ENCODE results near the gene VSIG10L.
A peak's percentile ranks its signal among the peaks of the same experiment; 100 is the strongest.

The VSIG10L gene

DNA sequence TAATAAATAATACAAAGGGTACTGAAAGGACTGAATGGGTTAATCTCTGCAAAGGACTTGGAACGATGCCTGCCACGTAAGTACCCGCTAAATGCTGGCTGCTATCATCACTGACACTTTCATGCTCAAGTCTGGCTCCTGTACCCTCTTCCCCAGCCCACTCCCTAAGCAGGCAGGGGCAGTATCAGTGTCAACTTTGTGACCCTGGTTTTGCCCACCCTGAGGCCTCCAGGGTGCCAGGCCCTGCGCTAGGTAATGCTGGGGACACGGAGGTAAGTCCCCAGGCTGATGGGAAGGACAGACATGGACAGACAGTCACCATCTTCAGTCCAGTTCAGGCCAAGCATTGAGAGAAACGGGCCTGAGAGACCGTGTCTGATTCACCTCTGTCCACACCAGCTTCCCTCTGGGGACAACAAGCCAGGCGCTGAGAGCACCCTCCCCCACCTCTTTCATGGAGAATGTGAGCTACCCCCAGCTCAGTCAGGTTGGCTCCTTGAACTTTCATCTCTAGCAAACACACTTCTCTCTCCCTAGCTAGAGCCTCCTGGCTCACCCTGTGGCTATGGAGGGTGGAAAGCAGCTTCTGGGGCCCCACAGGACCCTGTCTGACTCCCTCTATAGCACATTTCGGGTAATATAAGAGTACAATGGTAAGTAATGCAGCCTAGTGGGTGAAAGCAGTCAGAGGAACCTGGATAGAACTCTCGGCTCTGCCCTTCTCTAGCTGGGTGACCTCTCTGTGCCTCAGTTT lies 23.4 kb upstream of the VSIG10L start:
- DNase-seq: no peak

DNA sequence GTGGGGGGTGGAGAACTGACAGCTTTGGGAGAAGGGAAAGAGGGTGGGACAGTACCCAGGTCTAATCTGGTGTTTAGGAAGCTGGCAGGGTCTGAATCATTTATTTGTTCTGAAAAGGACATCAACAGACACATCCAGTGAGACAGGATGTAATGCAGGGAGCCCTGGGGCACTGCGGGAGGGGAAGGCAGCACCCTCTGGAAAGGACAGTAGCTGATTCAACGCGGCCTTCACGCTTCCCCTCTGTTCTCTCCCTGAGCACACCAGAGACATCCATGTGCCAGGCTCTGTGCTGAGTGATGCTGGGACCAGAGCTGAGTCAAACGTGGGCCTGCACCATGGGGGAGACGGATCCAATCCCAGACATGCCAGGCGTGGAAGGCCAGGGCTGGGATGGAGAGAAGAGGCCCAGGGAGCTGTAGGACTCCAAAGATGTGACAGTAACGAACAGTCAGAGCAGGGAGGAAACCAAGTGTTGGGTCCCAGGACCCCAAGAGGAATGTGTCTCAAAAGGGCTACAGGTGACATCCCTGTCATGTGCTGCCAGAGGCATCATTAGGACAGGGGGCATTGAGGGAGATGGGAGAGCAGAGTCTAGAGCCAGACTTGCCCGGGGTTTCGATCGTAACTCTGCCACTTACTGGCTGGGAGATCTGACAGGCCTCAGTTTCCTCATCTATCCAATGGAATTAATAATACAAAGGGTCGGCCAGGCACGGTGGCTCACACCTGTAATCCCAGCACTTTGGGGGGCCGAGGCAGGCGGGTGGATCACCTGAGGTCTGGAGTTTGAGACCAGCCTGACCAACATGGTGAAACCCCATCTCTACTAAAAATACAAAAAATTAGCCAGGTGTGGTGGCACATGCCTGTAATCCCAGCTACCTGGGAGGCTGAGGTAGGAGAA lies 22.5 kb upstream of the VSIG10L start:
- DNase-seq: no peak

DNA sequence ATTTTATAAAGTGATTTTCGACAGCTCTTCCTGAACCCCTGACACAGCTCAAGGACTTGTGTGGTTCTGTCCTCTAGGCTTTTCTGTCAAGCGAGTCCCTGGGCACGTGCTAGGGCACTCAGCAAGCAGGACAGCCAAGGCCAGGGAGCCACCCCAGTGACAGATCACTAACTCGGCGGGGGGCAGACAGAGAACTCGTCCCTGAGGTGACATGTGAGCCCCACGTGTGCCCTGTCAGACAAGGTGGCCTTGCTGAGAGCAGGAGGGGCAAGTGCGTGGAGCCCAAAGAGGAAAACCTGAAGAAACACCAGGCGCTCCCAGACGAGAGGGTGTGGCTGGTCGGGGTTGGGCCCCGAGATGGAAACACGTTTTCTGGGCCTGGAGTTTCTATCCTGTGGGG lies 19.3 kb upstream of the VSIG10L start:
- DNase-seq: no peak

DNA sequence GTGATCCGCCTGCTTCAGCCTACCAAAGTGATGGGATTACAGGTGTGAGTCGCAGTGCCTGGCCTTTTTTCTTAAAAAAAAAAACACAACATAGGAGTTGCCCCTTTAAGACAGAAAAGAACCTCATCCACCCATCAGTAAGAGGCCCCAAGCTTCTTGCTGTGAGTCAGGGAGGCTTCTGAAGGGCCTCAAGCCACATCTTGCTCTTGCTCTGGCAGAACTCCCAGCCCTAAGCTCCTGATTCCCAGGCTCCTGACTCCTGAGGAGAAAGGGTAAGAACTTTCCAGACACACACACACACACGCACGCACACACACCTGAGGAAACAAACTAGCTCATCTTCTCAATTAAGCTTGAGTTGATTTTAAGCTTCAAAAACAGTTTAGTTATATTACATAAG lies 17.4 kb upstream of the VSIG10L start:
- no peak for DNase-seq

GRCh38 chr19:51357952-51358351 lies 16.0 kb upstream of the VSIG10L start:
- no peak for DNase-seq

GRCh38 chr19:51356159-51356801 lies 14.3 kb upstream of the VSIG10L start:
- no peak for DNase-seq

- DNase-seq: no peak
Measured at GRCh38 chr19:51354742-51355148, 12.8 kb upstream of the VSIG10L start.

DNA sequence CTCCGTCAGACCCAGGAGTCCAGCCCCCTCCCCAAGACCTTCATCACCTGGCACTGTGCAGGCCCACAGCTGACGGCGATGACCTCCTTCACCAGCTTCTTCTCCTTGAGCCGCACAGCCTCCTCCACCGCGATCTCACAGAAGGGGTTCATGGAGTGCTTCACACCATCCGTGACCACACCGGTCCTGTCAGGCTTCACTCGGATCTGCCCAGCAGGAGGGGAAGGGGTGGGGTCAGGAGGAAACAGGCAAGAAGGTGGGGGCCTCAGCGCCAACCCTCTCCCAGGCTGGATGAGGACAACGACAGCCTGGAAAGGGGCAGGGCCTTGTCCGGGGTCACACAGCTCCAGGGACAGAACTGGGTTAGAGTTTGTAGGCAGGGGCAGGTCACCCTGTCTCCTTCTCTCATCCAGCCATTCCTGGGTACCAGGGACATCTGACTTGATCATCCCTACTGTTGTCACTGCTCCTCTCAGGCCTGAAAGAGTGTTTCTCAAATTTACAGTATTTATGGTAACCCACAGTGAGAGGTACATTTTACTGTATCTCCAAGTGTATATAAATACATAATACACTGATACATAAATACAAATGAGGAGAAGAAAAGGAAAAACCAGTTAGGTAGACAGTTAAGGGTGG lies 12.3 kb upstream of the VSIG10L start:
- DNase-seq: no peak

DNA sequence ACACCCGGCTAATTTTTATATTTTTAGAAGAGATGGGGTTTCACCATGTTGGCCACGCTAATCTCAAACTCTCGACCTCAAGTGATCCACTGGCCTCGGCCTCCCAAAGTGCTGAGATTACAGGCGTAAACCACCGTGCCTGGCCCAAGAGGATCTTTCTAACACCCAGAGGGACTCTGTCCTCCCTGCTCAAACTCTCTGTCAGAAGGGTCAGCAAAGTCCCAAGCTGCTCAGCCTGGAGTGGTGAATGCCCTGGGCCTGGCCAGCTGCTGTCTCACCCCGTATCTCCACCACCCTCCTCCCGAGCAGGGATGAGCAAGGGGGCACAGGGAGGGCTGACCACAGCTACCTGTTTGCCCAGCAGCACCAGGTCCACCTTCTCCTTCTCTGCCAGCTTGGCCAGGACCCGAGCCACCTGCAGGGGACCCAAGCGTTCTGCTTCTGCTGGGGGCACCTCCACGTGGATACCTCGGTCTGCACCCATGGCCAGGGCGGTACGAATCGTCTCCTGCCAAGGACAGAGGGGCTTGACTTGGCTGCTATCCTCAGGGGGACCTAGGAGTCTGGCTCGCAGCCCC lies 10.9 kb upstream of the VSIG10L start:
- no peak for DNase-seq

DNA sequence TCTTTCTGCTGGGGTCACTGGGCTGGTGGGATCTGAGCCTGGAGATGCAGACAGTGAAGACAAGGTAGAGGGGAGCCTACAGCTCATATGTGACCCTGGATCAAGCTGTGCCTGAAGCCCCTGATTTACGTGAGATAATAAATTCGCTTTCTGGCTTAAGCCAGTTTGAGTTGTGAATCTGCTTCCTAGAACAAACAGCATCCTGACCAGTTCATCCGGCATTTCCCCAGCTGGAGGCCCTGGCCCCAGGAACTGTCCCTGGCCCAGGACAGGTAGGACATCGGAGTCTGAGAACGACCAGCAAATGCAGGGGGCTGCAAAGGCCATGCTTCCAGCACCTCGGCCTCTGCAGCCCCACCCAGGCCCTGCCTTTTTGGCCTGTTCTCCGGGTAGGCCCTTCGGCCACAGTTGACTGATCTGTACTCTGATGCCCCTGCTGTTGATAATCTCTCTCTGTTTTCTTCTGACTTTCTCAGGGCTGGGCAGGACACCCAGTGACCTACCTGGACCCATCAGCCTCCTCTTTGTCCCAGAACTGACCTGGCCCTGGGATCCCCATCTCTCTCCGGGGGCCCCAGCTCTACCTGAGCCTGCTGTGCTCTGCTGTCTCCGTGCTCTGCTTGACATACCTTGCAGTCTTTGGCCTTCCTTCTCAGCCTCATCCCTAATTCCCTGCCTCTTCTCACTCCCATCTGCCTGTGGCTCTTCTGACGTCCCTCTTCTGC lies 9.5 kb upstream of the VSIG10L start:
- DNase-seq: no peak

DNA sequence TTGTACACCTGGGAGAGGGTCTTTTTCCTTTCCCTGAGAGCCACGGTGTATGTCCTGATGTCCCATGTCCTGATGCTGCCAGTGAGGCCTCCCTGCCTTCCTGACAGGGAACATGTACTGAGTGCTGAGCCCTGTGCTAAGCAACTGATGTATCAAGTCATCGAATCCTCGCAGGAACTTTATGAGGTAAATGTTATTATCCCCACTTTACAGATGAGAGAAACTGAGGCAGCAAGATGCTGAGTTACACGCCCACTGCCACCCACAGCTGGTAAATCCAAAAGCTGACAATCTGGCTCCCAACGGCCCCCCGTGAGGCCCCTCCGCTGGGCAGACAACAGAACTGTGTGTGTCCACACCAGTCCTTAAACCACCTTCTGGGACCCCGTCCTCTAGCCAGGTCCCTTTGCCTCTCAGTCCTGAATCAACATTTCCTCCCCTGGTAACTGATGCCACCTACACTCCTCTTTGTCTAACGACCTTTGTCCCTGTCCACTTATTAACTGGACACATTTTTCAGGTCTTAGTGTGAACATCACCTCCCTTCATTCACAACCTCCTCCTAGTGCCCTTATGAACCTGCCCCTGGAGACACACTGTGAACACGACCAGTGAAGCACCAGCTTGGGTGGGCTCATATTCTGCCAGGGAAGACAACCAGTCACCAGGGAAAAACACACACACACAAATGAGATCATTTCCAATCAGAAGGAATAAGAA lies 5.4 kb upstream of the VSIG10L start:
- DNase-seq: no peak

GRCh38 chr19:51346742-51347141 lies 4.8 kb upstream of the VSIG10L start:
- DNase-seq: no peak

GRCh38 chr19:51345076-51345620 lies 3.2 kb upstream of the VSIG10L start:
- no peak for DNase-seq

- DNase-seq: no peak
Measured at GRCh38 chr19:51342631-51343569, 961 bp upstream of the VSIG10L start.

DNA sequence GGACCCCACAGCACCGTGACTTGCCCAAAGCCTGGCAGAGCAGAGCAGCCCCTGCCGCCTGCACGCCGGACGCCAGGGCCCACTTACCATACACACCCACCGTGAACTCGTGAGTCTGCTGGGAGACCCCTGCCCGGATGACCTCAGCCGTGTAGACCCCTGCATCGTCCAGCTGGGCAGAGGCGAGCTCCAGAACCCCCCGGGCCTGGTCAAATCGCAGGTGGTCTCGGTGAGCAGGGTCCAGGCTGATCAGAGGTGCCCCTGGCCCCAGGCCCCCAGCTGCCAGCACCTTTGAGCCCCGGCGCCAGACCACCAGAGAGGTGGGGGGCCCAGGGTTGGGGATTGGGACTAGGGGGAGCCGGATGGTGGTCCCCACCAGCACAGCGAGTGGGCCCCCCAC lies 873 bp downstream of the VSIG10L start:
- DNase-seq: no peak

- peak; percentile 88 for DNase-seq
Measured at GRCh38 chr19:51339687-51340656, 2.0 kb downstream of the VSIG10L start.

- no peak for DNase-seq
Measured at GRCh38 chr19:51339313-51339686, 2.6 kb downstream of the VSIG10L start.

DNA sequence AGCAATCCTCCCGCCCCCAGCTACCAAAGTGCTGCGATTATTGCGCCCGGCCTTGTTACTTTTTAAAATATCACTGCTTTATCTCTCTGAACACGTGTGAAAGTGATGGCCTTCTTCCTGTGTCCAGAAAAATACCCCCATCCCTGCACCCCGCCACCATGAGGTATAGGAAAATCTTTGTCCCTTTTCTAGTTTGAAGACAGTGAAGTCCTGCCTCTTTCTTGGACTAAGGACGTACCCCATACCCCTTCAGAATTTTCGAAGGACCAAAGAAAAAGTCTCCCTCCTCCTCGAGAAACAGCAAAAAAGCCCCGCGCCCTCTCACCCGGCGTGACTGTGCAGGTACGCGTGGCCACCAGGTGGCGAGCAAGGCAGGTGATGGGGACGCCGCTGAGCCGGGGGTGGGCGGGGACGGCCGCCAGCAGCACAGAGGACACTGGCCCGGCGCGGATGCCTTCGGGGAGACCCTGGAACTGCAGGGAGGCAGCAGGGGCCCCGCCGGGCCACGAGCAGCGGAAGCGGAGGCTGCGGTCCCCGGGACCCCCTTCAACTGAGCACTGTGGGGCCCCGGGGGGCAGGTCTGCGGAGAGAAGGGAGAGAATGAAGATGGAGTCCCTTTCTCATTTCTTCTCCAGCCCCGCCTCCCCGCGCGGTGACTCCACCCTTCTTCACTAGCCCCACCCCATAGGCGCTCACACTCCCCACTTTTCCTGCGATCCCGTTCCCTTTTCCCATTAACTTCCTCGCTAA lies 3.2 kb downstream of the VSIG10L start:
- DNase-seq: peak; percentile 66
